Measurements from ENCODE around the gene MAGI2. TPM values are rescaled to one million over a fixed set of nuclear protein-coding genes. Genes with fewer than 3 reads are reported as not detected.
"Not testable (repeated sequence)": the region's sequence is repeated elsewhere in the genome, so short reads cannot be mapped to it uniquely, and the experiment has no call there.

Gene MAGI2
- total RNA-seq, 1 donor from 2014 or later = 0.10 TPM

- DNase-seq (ENCODE audit: low spot score) = no peak
- intact Hi-C loops (cut with micrococcal nuclease) = no loop called here
- no peaks in the 10 kb centered on the region for H3K36me3 Mint-ChIP-seq (ENCODE audit: low read depth)
- no peak overlapping the region for H3K4me3 Mint-ChIP-seq
- H3K9me3 Mint-ChIP-seq = no peaks in the 10 kb centered on the region
- no peaks in the 10 kb centered on the region for H3K27me3 Mint-ChIP-seq (ENCODE audit: insufficient read depth)
- H3K4me1 Mint-ChIP-seq (ENCODE audit: low read depth) = no peaks in the 10 kb centered on the region
- H3K27ac Mint-ChIP-seq = no peak overlapping the region
These were observed 1145.6 kb downstream of the MAGI2 start for GRCh38 chr7:78307892-78308291.

- H3K4me3 Mint-ChIP-seq = no peak overlapping the region
- H3K36me3 Mint-ChIP-seq (ENCODE audit: low read depth) = no peaks in the 10 kb centered on the region
- no peaks in the 10 kb centered on the region for H3K4me1 Mint-ChIP-seq (ENCODE audit: low read depth)
- DNase-seq (ENCODE audit: low spot score) = no peak
- H3K27me3 Mint-ChIP-seq (ENCODE audit: insufficient read depth) = no peaks in the 10 kb centered on the region
- intact Hi-C loops (cut with micrococcal nuclease) = no loop called here
- no peaks in the 10 kb centered on the region for H3K9me3 Mint-ChIP-seq
- H3K27ac Mint-ChIP-seq = no peak overlapping the region
These were observed 1146.8 kb downstream of the MAGI2 start for GRCh38 chr7:78306634-78307033.

GRCh38 chr7:78301407-78301806, 1152.1 kb downstream of the MAGI2 start:
- Mint-ChIP-seq H3K36me3 (ENCODE audit: low read depth) (no peaks in the 10 kb centered on the region), H3K27me3 (ENCODE audit: insufficient read depth) (no peaks in the 10 kb centered on the region), H3K27ac (no peak overlapping the region), H3K4me3 (no peak overlapping the region), H3K4me1 (ENCODE audit: low read depth) (no peaks in the 10 kb centered on the region), H3K9me3 (no peaks in the 10 kb centered on the region)
- no peak for DNase-seq (ENCODE audit: low spot score)
- intact Hi-C loops (cut with micrococcal nuclease) = no loop called here

- Mint-ChIP-seq H3K4me3 (no peak overlapping the region), H3K27ac (no peak overlapping the region), H3K36me3 (ENCODE audit: low read depth) (no peaks in the 10 kb centered on the region), H3K9me3 (no peaks in the 10 kb centered on the region), H3K4me1 (ENCODE audit: low read depth) (no peaks in the 10 kb centered on the region), H3K27me3 (ENCODE audit: insufficient read depth) (no peaks in the 10 kb centered on the region)
- intact Hi-C loops (cut with micrococcal nuclease) = no loop called here
- no peak for DNase-seq (ENCODE audit: low spot score)
These were observed 1154.4 kb downstream of the MAGI2 start for GRCh38 chr7:78299088-78299487.

GRCh38 chr7:78296644-78297371, 1156.7 kb downstream of the MAGI2 start:
- no peaks in the 10 kb centered on the region for H3K27me3 Mint-ChIP-seq (ENCODE audit: insufficient read depth)

GRCh38 chr7:78296046-78296597, 1157.3 kb downstream of the MAGI2 start:
- Mint-ChIP-seq H3K4me1 (ENCODE audit: low read depth) (no peaks in the 10 kb centered on the region), H3K36me3 (ENCODE audit: low read depth) (no peaks in the 10 kb centered on the region), H3K27me3 (ENCODE audit: insufficient read depth) (no peaks in the 10 kb centered on the region), H3K27ac (no peak overlapping the region), H3K4me3 (no peak overlapping the region), H3K9me3 (no peaks in the 10 kb centered on the region)
- no peak for DNase-seq (ENCODE audit: low spot score)
- intact Hi-C loops (cut with micrococcal nuclease) = no loop called here

More at GRCh38 chr7:78296644-78297371, 1156.7 kb downstream of the MAGI2 start:
- no peaks in the 10 kb centered on the region for H3K4me1 Mint-ChIP-seq (ENCODE audit: low read depth)
- intact Hi-C loops (cut with micrococcal nuclease) = no loop called here
- H3K27ac Mint-ChIP-seq = no peak overlapping the region
- H3K9me3 Mint-ChIP-seq = no peaks in the 10 kb centered on the region
- no peak overlapping the region for H3K4me3 Mint-ChIP-seq
- DNase-seq (ENCODE audit: low spot score) = no peak
- no peaks in the 10 kb centered on the region for H3K36me3 Mint-ChIP-seq (ENCODE audit: low read depth)

GRCh38 chr7:78289471-78289870, 1164.0 kb downstream of the MAGI2 start:
- H3K27ac Mint-ChIP-seq; DNase-seq (ENCODE audit: low spot score); H3K4me3 Mint-ChIP-seq; H3K36me3 Mint-ChIP-seq (ENCODE audit: low read depth); H3K4me1 Mint-ChIP-seq (ENCODE audit: low read depth); H3K9me3 Mint-ChIP-seq; intact Hi-C loops (cut with micrococcal nuclease); H3K27me3 Mint-ChIP-seq (ENCODE audit: insufficient read depth): not testable (repeated sequence)

GRCh38 chr7:78284945-78285344, 1168.5 kb downstream of the MAGI2 start:
- H3K27me3 Mint-ChIP-seq (ENCODE audit: insufficient read depth) = no peaks in the 10 kb centered on the region
- no peak for DNase-seq (ENCODE audit: low spot score)
- no peaks in the 10 kb centered on the region for H3K4me1 Mint-ChIP-seq (ENCODE audit: low read depth)
- H3K27ac Mint-ChIP-seq = no peak overlapping the region
- no peaks in the 10 kb centered on the region for H3K9me3 Mint-ChIP-seq
- H3K36me3 Mint-ChIP-seq (ENCODE audit: low read depth) = no peaks in the 10 kb centered on the region
- no peak overlapping the region for H3K4me3 Mint-ChIP-seq
- intact Hi-C loops (cut with micrococcal nuclease) = no loop called here

- no peak for DNase-seq (ENCODE audit: low spot score)
- Mint-ChIP-seq H3K27ac (no peak overlapping the region), H3K4me3 (no peak overlapping the region), H3K36me3 (ENCODE audit: low read depth) (no peaks in the 10 kb centered on the region), H3K4me1 (ENCODE audit: low read depth) (no peaks in the 10 kb centered on the region), H3K27me3 (ENCODE audit: insufficient read depth) (no peaks in the 10 kb centered on the region), H3K9me3 (no peaks in the 10 kb centered on the region)
- intact Hi-C loops (cut with micrococcal nuclease) = no loop called here
These were observed 1173.2 kb downstream of the MAGI2 start for GRCh38 chr7:78280276-78280675.

- H3K4me3 Mint-ChIP-seq = no peak overlapping the region
- intact Hi-C loops (cut with micrococcal nuclease) = no loop called here
- no peak for DNase-seq (ENCODE audit: low spot score)
- H3K27ac Mint-ChIP-seq = no peak overlapping the region
- no peaks in the 10 kb centered on the region for H3K36me3 Mint-ChIP-seq (ENCODE audit: low read depth)
- H3K4me1 Mint-ChIP-seq (ENCODE audit: low read depth) = no peaks in the 10 kb centered on the region
- H3K27me3 Mint-ChIP-seq (ENCODE audit: insufficient read depth) = no peaks in the 10 kb centered on the region
- H3K9me3 Mint-ChIP-seq = no peaks in the 10 kb centered on the region
These were observed 1174.0 kb downstream of the MAGI2 start for GRCh38 chr7:78279457-78279856.

- DNase-seq (ENCODE audit: low spot score) = no peak
- Mint-ChIP-seq H3K4me1 (ENCODE audit: low read depth) (no peaks in the 10 kb centered on the region), H3K9me3 (no peaks in the 10 kb centered on the region), H3K36me3 (ENCODE audit: low read depth) (no peaks in the 10 kb centered on the region), H3K27ac (no peak overlapping the region), H3K4me3 (no peak overlapping the region), H3K27me3 (ENCODE audit: insufficient read depth) (no peaks in the 10 kb centered on the region)
- intact Hi-C loops (cut with micrococcal nuclease) = no loop called here
These were observed 1174.4 kb downstream of the MAGI2 start for GRCh38 chr7:78279032-78279431.

GRCh38 chr7:78267141-78267540, 1186.3 kb downstream of the MAGI2 start:
- no peak for DNase-seq (ENCODE audit: low spot score)
- no peaks in the 10 kb centered on the region for H3K4me1 Mint-ChIP-seq (ENCODE audit: low read depth)

GRCh38 chr7:78265486-78265885, 1188.0 kb downstream of the MAGI2 start:
- no peaks in the 10 kb centered on the region for H3K9me3 Mint-ChIP-seq
- H3K27ac Mint-ChIP-seq = no peak overlapping the region
- H3K4me3 Mint-ChIP-seq = no peak overlapping the region
- no peaks in the 10 kb centered on the region for H3K36me3 Mint-ChIP-seq (ENCODE audit: low read depth)
- DNase-seq (ENCODE audit: low spot score) = no peak
- H3K27me3 Mint-ChIP-seq (ENCODE audit: insufficient read depth) = no peaks in the 10 kb centered on the region
- intact Hi-C loops (cut with micrococcal nuclease) = no loop called here
- no peaks in the 10 kb centered on the region for H3K4me1 Mint-ChIP-seq (ENCODE audit: low read depth)

More at GRCh38 chr7:78267141-78267540, 1186.3 kb downstream of the MAGI2 start:
- no peaks in the 10 kb centered on the region for H3K36me3 Mint-ChIP-seq (ENCODE audit: low read depth)
- no peaks in the 10 kb centered on the region for H3K9me3 Mint-ChIP-seq
- H3K27ac Mint-ChIP-seq = no peak overlapping the region
- H3K4me3 Mint-ChIP-seq = no peak overlapping the region
- no peaks in the 10 kb centered on the region for H3K27me3 Mint-ChIP-seq (ENCODE audit: insufficient read depth)
- intact Hi-C loops (cut with micrococcal nuclease) = no loop called here

- Mint-ChIP-seq H3K9me3 (no peaks in the 10 kb centered on the region), H3K27me3 (ENCODE audit: insufficient read depth) (no peaks in the 10 kb centered on the region), H3K36me3 (ENCODE audit: low read depth) (no peaks in the 10 kb centered on the region), H3K27ac (no peak overlapping the region), H3K4me1 (ENCODE audit: low read depth) (no peaks in the 10 kb centered on the region), H3K4me3 (no peak overlapping the region)
- intact Hi-C loops (cut with micrococcal nuclease) = no loop called here
- DNase-seq (ENCODE audit: low spot score) = no peak
These were observed 1188.4 kb downstream of the MAGI2 start for GRCh38 chr7:78265071-78265470.

Data from activated T-helper 1 cell treated with anti-CD3 and anti-CD28 coated beads, Interleukin-12 subunit alpha, Interleukin-12 subunit beta, Interleukin-2, Interleukin-4 antibody, amounts not matched to agents 30 ng/mL and 10 ng/mL and 1 ng/mL, durations not matched to agents 14 hours and 24 hours and 36 hours (primary cell).